Measurements from ENCODE around the gene TRIP4.
"Not testable (repeated sequence)": the region's sequence is repeated elsewhere in the genome, so short reads cannot be mapped to it uniquely, and the experiment has no call there.

DNA sequence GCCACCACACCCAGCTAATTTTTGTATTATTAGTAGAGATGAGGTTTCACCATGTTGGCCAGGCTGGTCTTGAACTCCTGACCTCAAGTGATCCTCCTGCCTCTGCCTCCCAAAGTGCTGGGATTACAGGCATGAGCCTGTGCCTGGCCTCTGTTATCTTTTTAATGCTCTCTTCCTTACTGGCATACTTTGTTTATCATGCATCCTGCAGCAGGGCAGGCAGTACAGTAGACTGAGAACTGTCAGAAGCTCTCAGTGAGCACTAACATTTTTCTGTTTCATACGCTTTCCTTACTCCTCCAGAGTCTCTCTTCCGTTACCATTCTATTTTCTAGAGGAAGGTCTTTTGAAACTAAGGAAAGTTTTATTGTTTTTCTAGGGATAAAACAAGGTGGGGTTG lies 108.3 kb downstream of the TRIP4 start:
- TF ChIP-seq, protein P1, sequence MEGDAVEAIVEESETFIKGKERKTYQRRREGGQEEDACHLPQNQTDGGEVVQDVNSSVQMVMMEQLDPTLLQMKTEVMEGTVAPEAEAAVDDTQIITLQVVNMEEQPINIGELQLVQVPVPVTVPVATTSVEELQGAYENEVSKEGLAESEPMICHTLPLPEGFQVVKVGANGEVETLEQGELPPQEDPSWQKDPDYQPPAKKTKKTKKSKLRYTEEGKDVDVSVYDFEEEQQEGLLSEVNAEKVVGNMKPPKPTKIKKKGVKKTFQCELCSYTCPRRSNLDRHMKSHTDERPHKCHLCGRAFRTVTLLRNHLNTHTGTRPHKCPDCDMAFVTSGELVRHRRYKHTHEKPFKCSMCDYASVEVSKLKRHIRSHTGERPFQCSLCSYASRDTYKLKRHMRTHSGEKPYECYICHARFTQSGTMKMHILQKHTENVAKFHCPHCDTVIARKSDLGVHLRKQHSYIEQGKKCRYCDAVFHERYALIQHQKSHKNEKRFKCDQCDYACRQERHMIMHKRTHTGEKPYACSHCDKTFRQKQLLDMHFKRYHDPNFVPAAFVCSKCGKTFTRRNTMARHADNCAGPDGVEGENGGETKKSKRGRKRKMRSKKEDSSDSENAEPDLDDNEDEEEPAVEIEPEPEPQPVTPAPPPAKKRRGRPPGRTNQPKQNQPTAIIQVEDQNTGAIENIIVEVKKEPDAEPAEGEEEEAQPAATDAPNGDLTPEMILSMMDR (IDR thresholded peaks at IDR 0.05) = not testable (repeated sequence)
- TF ChIP-seq POLR2AphosphoS5 (IDR thresholded peaks at IDR 0.05) = not testable (repeated sequence)

Measured in esophagus muscularis mucosa (tissue), 3 donors.